ENCODE results near the gene UBASH3B.
A peak's percentile ranks its signal among the peaks of the same experiment; 100 is the strongest.

UBASH3B gene

GRCh38 chr11:122754028-122754427, 98.5 kb downstream of the UBASH3B start:
- no peak for DNase-seq (ENCODE audit: low read depth)
- H3K4me3 ChIP-seq (ENCODE audit: low read depth, low read length): no peak overlapping the region
- in situ Hi-C loops (cut with HindIII; ENCODE audit: low sequenced_read_pairs): no loop called here
- TF ChIP-seq CTCF (IDR thresholded peaks at IDR 0.05; ENCODE audit: low read depth, low read length, missing control alignments): no peak

GRCh38 chr11:122754553-122755322, 99.2 kb downstream of the UBASH3B start:
- no peak overlapping the region for H3K4me3 ChIP-seq (ENCODE audit: low read depth, low read length)
- no peak for DNase-seq (ENCODE audit: low read depth)
- peak; percentile 58 for TF ChIP-seq CTCF (IDR thresholded peaks at IDR 0.05; ENCODE audit: low read depth, low read length, missing control alignments)
- in situ Hi-C loops (cut with HindIII; ENCODE audit: low sequenced_read_pairs): loop anchor here (5.0 kb wide), 1 partner anchor 87 kb away; no protein-coding TSS in a partner anchor

GRCh38 chr11:122755409-122755808, 99.9 kb downstream of the UBASH3B start:
- H3K4me3 ChIP-seq (ENCODE audit: low read depth, low read length): no peak overlapping the region
- DNase-seq (ENCODE audit: low read depth): no peak
- TF ChIP-seq CTCF (IDR thresholded peaks at IDR 0.05; ENCODE audit: low read depth, low read length, missing control alignments): no peak
- in situ Hi-C loops (cut with HindIII; ENCODE audit: low sequenced_read_pairs): loop anchor here (5.0 kb wide), 1 partner anchor 88 kb away; no protein-coding TSS in a partner anchor

- no peak for TF ChIP-seq CTCF (IDR thresholded peaks at IDR 0.05; ENCODE audit: low read depth, low read length, missing control alignments)
- in situ Hi-C loops (cut with HindIII; ENCODE audit: low sequenced_read_pairs): loop anchor here (5.0 kb wide), 1 partner anchor 89 kb away; no protein-coding TSS in a partner anchor
- DNase-seq (ENCODE audit: low read depth): no peak
- H3K4me3 ChIP-seq (ENCODE audit: low read depth, low read length): no peak overlapping the region
Observed at GRCh38 chr11:122755941-122756340, 100.4 kb downstream of the UBASH3B start.

GRCh38 chr11:122756417-122756816, 100.9 kb downstream of the UBASH3B start:
- no peak for DNase-seq (ENCODE audit: low read depth)
- in situ Hi-C loops (cut with HindIII; ENCODE audit: low sequenced_read_pairs): loop anchor here (5.0 kb wide), 1 partner anchor 89 kb away; no protein-coding TSS in a partner anchor
- peak; percentile 4 for TF ChIP-seq CTCF (IDR thresholded peaks at IDR 0.05; ENCODE audit: low read depth, low read length, missing control alignments)
- H3K4me3 ChIP-seq (ENCODE audit: low read depth, low read length): no peak overlapping the region

GRCh38 chr11:122757201-122757600, 101.7 kb downstream of the UBASH3B start:
- in situ Hi-C loops (cut with HindIII; ENCODE audit: low sequenced_read_pairs): loop anchor here (5.0 kb wide), 1 partner anchor 90 kb away; no protein-coding TSS in a partner anchor
- no peak for DNase-seq (ENCODE audit: low read depth)
- H3K4me3 ChIP-seq (ENCODE audit: low read depth, low read length): no peak overlapping the region
- no peak for TF ChIP-seq CTCF (IDR thresholded peaks at IDR 0.05; ENCODE audit: low read depth, low read length, missing control alignments)
